ENCODE results near the gene PSMG3. TPM values are rescaled to one million over a fixed set of nuclear protein-coding genes. Genes with fewer than 3 reads are reported as not detected.

Gene PSMG3
- 10 to 100 TPM; 66.9 to 72.3 TPM for polyA plus RNA-seq

- H3K4me1 ChIP-seq (ENCODE audit: control insufficient read depth in 2 of 2, insufficient read depth in 2 of 2, low read length in 1 of 2): peaks cover 0 to 18% of the 10 kb centered on the region in 2 donors
- no peaks in the 10 kb centered on the region for H3K27me3 ChIP-seq (ENCODE audit: control insufficient read depth in 1 of 2, insufficient read depth in 2 of 2, low read length in 2 of 2)
- 1% methylated on average over 92 to 95 of the region's 95 CpGs for WGBS, 2 donors
- no peaks in the 10 kb centered on the region for H3K9me3 ChIP-seq (ENCODE audit: control insufficient read depth in 2 of 2, insufficient read depth in 1 of 2, low read depth in 1 of 2, low read length in 1 of 2)
- peak within 1 kb of the TSS; percentile 95 to 98 for H3K27ac ChIP-seq (ENCODE audit: low read depth in 2 of 2, low read length in 1 of 2)
- peaks cover 0 to 4% of the 10 kb centered on the region in 2 donors for H3K36me3 ChIP-seq (ENCODE audit: control insufficient read depth in 2 of 2, insufficient read depth in 2 of 2, low read length in 1 of 2)
- H3K4me3 ChIP-seq (ENCODE audit: low read depth in 1 of 2, low read length in 2 of 2): peak within 1 kb of the TSS; percentile 60 to 89
These were observed at the start of gene PSMG3 for GRCh38 chr7:1569833-1570632. Gene PSMG3 (minus strand): TSS chr7:1570032. CDS start chr7:1569339, 693 bp downstream.

- 81 to 97% methylated on average over 3 of the region's 3 CpGs for WGBS, 2 donors
- Histone ChIP-seq H3K36me3 (ENCODE audit: control insufficient read depth in 2 of 2, insufficient read depth in 2 of 2, low read length in 1 of 2) (no peaks in the 10 kb centered on the region), H3K4me1 (ENCODE audit: control insufficient read depth in 2 of 2, insufficient read depth in 2 of 2, low read length in 1 of 2) (no peaks in the 10 kb centered on the region), H3K4me3 (ENCODE audit: low read depth in 1 of 2, low read length in 2 of 2) (no peak overlapping the region), H3K9me3 (ENCODE audit: control insufficient read depth in 2 of 2, insufficient read depth in 1 of 2, low read depth in 1 of 2, low read length in 1 of 2) (peaks cover 0 to 5% of the 10 kb centered on the region in 2 donors), H3K27me3 (ENCODE audit: control insufficient read depth in 1 of 2, insufficient read depth in 2 of 2, low read length in 2 of 2) (no peaks in the 10 kb centered on the region), H3K27ac (ENCODE audit: low read depth in 2 of 2, low read length in 1 of 2) (no peak overlapping the region)
These were observed 48.6 kb upstream of the PSMG3 start for GRCh38 chr7:1618475-1618874.

- no peaks in the 10 kb centered on the region for H3K27me3 ChIP-seq (ENCODE audit: control insufficient read depth in 1 of 2, insufficient read depth in 2 of 2, low read length in 2 of 2)
- no peak overlapping the region for H3K27ac ChIP-seq (ENCODE audit: low read depth in 2 of 2, low read length in 1 of 2)
- WGBS, 2 donors: 71% methylated on average over 8 of the region's 8 CpGs
These were observed 48.1 kb upstream of the PSMG3 start for GRCh38 chr7:1617957-1618356.

GRCh38 chr7:1616741-1617140 lies 46.9 kb upstream of the PSMG3 start:
- WGBS, 2 donors: 85 to 87% methylated on average over 8 of the region's 8 CpGs
- H3K4me3 ChIP-seq (ENCODE audit: low read depth in 1 of 2, low read length in 2 of 2): no peak overlapping the region
- H3K9me3 ChIP-seq (ENCODE audit: control insufficient read depth in 2 of 2, insufficient read depth in 1 of 2, low read depth in 1 of 2, low read length in 1 of 2): peaks cover 0 to 5% of the 10 kb centered on the region in 2 donors
- H3K36me3 ChIP-seq (ENCODE audit: control insufficient read depth in 2 of 2, insufficient read depth in 2 of 2, low read length in 1 of 2): no peaks in the 10 kb centered on the region
- no peaks in the 10 kb centered on the region for H3K4me1 ChIP-seq (ENCODE audit: control insufficient read depth in 2 of 2, insufficient read depth in 2 of 2, low read length in 1 of 2)
- no peak overlapping the region for H3K27ac ChIP-seq (ENCODE audit: low read depth in 2 of 2, low read length in 1 of 2)
- no peaks in the 10 kb centered on the region for H3K27me3 ChIP-seq (ENCODE audit: control insufficient read depth in 1 of 2, insufficient read depth in 2 of 2, low read length in 2 of 2)

More at GRCh38 chr7:1617957-1618356, 48.1 kb upstream of the PSMG3 start:
- no peaks in the 10 kb centered on the region for H3K4me1 ChIP-seq (ENCODE audit: control insufficient read depth in 2 of 2, insufficient read depth in 2 of 2, low read length in 1 of 2)
- H3K36me3 ChIP-seq (ENCODE audit: control insufficient read depth in 2 of 2, insufficient read depth in 2 of 2, low read length in 1 of 2): no peaks in the 10 kb centered on the region
- H3K9me3 ChIP-seq (ENCODE audit: control insufficient read depth in 2 of 2, insufficient read depth in 1 of 2, low read depth in 1 of 2, low read length in 1 of 2): peaks cover 0 to 5% of the 10 kb centered on the region in 2 donors
- no peak overlapping the region for H3K4me3 ChIP-seq (ENCODE audit: low read depth in 1 of 2, low read length in 2 of 2)

- H3K4me1 ChIP-seq (ENCODE audit: control insufficient read depth in 2 of 2, insufficient read depth in 2 of 2, low read length in 1 of 2): no peaks in the 10 kb centered on the region
- WGBS, 2 donors: 58 to 62% methylated on average over 10 of the region's 10 CpGs
- H3K36me3 ChIP-seq (ENCODE audit: control insufficient read depth in 2 of 2, insufficient read depth in 2 of 2, low read length in 1 of 2): no peaks in the 10 kb centered on the region
- peaks cover 0 to 2% of the 10 kb centered on the region in 2 donors for H3K9me3 ChIP-seq (ENCODE audit: control insufficient read depth in 2 of 2, insufficient read depth in 1 of 2, low read depth in 1 of 2, low read length in 1 of 2)
- no peak overlapping the region for H3K27ac ChIP-seq (ENCODE audit: low read depth in 2 of 2, low read length in 1 of 2)
- no peak overlapping the region for H3K4me3 ChIP-seq (ENCODE audit: low read depth in 1 of 2, low read length in 2 of 2)
- H3K27me3 ChIP-seq (ENCODE audit: control insufficient read depth in 1 of 2, insufficient read depth in 2 of 2, low read length in 2 of 2): no peaks in the 10 kb centered on the region
These were observed 41.9 kb upstream of the PSMG3 start for GRCh38 chr7:1611708-1612241.

- no peaks in the 10 kb centered on the region for H3K36me3 ChIP-seq (ENCODE audit: control insufficient read depth in 2 of 2, insufficient read depth in 2 of 2, low read length in 1 of 2)
- WGBS, 2 donors: 90 to 91% methylated on average over 26 of the region's 26 CpGs
- no peaks in the 10 kb centered on the region for H3K9me3 ChIP-seq (ENCODE audit: control insufficient read depth in 2 of 2, insufficient read depth in 1 of 2, low read depth in 1 of 2, low read length in 1 of 2)
- no peaks in the 10 kb centered on the region for H3K4me1 ChIP-seq (ENCODE audit: control insufficient read depth in 2 of 2, insufficient read depth in 2 of 2, low read length in 1 of 2)
- no peaks in the 10 kb centered on the region for H3K27me3 ChIP-seq (ENCODE audit: control insufficient read depth in 1 of 2, insufficient read depth in 2 of 2, low read length in 2 of 2)
- H3K27ac ChIP-seq (ENCODE audit: low read depth in 2 of 2, low read length in 1 of 2): no peak overlapping the region
- no peak overlapping the region for H3K4me3 ChIP-seq (ENCODE audit: low read depth in 1 of 2, low read length in 2 of 2)
These were observed 41.0 kb upstream of the PSMG3 start for GRCh38 chr7:1610678-1611302.

GRCh38 chr7:1610013-1610677 lies 40.3 kb upstream of the PSMG3 start:
- Histone ChIP-seq H3K36me3 (ENCODE audit: control insufficient read depth in 2 of 2, insufficient read depth in 2 of 2, low read length in 1 of 2) (no peaks in the 10 kb centered on the region), H3K9me3 (ENCODE audit: control insufficient read depth in 2 of 2, insufficient read depth in 1 of 2, low read depth in 1 of 2, low read length in 1 of 2) (no peaks in the 10 kb centered on the region), H3K27ac (ENCODE audit: low read depth in 2 of 2, low read length in 1 of 2) (no peak overlapping the region), H3K4me3 (ENCODE audit: low read depth in 1 of 2, low read length in 2 of 2) (no peak overlapping the region), H3K27me3 (ENCODE audit: control insufficient read depth in 1 of 2, insufficient read depth in 2 of 2, low read length in 2 of 2) (no peaks in the 10 kb centered on the region), H3K4me1 (ENCODE audit: control insufficient read depth in 2 of 2, insufficient read depth in 2 of 2, low read length in 1 of 2) (no peaks in the 10 kb centered on the region)
- 79 to 82% methylated on average over 23 to 24 of the region's 24 CpGs for WGBS, 2 donors

GRCh38 chr7:1609023-1609422 lies 39.2 kb upstream of the PSMG3 start:
- H3K27me3 ChIP-seq (ENCODE audit: control insufficient read depth in 1 of 2, insufficient read depth in 2 of 2, low read length in 2 of 2): no peaks in the 10 kb centered on the region
- no peaks in the 10 kb centered on the region for H3K9me3 ChIP-seq (ENCODE audit: control insufficient read depth in 2 of 2, insufficient read depth in 1 of 2, low read depth in 1 of 2, low read length in 1 of 2)
- H3K27ac ChIP-seq (ENCODE audit: low read depth in 2 of 2, low read length in 1 of 2): no peak overlapping the region
- WGBS, 2 donors: 73 to 78% methylated on average over 10 of the region's 10 CpGs
- no peaks in the 10 kb centered on the region for H3K4me1 ChIP-seq (ENCODE audit: control insufficient read depth in 2 of 2, insufficient read depth in 2 of 2, low read length in 1 of 2)
- H3K4me3 ChIP-seq (ENCODE audit: low read depth in 1 of 2, low read length in 2 of 2): no peak overlapping the region
- no peaks in the 10 kb centered on the region for H3K36me3 ChIP-seq (ENCODE audit: control insufficient read depth in 2 of 2, insufficient read depth in 2 of 2, low read length in 1 of 2)

GRCh38 chr7:1608318-1608717 lies 38.5 kb upstream of the PSMG3 start:
- H3K27me3 ChIP-seq (ENCODE audit: control insufficient read depth in 1 of 2, insufficient read depth in 2 of 2, low read length in 2 of 2): no peaks in the 10 kb centered on the region
- 75 to 87% methylated on average over 7 to 8 of the region's 8 CpGs for WGBS, 2 donors

More at GRCh38 chr7:1608318-1608717, 38.5 kb upstream of the PSMG3 start:
- Histone ChIP-seq H3K27ac (ENCODE audit: low read depth in 2 of 2, low read length in 1 of 2) (no peak overlapping the region), H3K36me3 (ENCODE audit: control insufficient read depth in 2 of 2, insufficient read depth in 2 of 2, low read length in 1 of 2) (no peaks in the 10 kb centered on the region), H3K9me3 (ENCODE audit: control insufficient read depth in 2 of 2, insufficient read depth in 1 of 2, low read depth in 1 of 2, low read length in 1 of 2) (no peaks in the 10 kb centered on the region), H3K4me3 (ENCODE audit: low read depth in 1 of 2, low read length in 2 of 2) (no peak overlapping the region), H3K4me1 (ENCODE audit: control insufficient read depth in 2 of 2, insufficient read depth in 2 of 2, low read length in 1 of 2) (no peaks in the 10 kb centered on the region)

Data from esophagus (tissue), 2 donors.